Fibroblast of the conjunctiva (primary cell): ENCODE results near the gene ETV7.
"Not testable (repeated sequence)": the region's sequence is repeated elsewhere in the genome, so short reads cannot be mapped to it uniquely, and the experiment has no call there.

ENCODE experiments used
- DNase-seq: peaks from one replicate; pipeline ENCODE4 v3.0.0-alpha.2; 2010; ENCODE audit warnings: low read depth

The ETV7 gene

DNA sequence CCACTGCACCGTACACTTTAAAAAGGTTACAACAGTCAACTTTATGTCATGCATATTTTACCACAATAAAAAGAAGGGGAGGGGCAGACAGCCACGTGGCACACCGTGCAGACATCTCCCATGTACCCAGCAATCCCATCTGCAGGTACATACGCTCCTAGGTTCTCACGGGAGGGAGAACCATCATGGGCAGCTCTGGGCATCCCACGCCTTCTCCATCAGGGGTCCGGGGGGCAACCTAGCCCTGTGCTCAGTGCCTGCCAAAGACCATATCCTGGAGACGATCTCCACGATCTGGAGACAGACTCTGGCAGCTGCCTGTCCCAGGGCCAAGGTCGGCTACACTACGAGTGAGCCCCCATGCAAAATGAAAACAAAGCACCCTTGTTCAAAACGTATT is 48.3 kb downstream of the ETV7 start:
- DNase-seq = no peak

DNA sequence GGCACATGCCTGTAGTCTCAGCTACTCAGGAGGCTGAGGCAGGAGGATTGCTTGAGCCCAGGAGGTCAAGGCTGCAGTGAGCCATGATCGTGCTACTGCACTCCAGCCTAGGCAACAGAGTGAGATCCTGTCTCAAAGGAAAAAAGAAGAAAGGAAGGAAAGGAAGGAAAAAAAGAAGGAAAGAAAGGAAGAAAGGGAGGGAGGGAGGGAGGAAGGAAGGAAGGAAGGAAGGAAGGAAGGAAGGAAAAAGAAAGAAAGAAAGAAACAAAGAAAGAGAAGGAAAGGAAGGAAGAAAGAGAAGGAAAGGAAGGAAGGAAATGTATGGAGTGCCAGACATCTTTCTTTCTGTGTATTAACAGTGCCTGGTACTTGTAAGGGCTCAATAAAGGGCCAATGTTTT is 49.2 kb downstream of the ETV7 start:
- not testable (repeated sequence) for DNase-seq

DNA sequence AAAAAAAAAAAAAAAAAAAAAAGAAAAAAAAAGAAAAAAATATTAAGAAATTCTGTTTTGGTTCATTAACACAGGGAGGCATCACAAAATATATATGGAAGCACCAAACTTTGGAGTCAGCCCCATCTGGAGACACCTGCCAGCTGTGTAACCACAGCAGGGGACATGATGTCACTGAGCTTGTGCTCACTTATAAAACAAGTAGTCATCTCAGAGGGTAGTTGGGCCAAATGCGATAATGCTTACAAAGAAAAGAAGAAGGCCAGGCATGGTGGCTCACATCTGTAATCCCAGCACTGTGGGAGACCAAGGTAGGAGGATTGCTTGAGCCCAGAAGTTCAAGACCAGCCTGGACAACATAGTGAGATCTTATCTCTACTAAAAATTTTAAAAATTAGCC is 49.7 kb downstream of the ETV7 start:
- no peak for DNase-seq

DNA sequence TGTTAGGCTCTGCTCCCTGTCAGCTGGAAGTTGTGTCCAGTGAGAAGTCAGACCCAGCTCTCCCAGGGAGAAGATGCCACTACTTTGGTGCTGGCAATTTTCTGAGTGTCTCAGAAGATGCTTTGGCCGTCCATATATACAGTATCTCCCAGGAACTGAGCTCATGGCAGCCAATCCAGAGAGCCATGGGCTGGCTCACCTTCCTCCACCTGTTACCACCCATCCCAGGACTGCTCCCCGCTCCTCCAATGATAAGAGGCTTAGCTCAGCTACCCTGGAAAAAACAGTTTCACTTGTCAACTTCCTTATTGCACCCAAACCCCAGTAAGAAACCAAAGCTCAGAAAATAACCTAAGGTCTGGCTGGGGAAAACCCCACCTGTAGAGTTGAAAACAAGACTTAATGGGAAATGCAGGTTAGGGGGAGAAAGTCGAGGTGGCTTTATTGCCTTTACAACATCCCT is 50.7 kb downstream of the ETV7 start, which contains the start of gene BNIP5:
Gene BNIP5 (minus strand): TSS at position 110 of the 463 bp plus-strand sequence. CDS start 6,198 bp downstream, outside the sequence.
- no peak for DNase-seq

DNA sequence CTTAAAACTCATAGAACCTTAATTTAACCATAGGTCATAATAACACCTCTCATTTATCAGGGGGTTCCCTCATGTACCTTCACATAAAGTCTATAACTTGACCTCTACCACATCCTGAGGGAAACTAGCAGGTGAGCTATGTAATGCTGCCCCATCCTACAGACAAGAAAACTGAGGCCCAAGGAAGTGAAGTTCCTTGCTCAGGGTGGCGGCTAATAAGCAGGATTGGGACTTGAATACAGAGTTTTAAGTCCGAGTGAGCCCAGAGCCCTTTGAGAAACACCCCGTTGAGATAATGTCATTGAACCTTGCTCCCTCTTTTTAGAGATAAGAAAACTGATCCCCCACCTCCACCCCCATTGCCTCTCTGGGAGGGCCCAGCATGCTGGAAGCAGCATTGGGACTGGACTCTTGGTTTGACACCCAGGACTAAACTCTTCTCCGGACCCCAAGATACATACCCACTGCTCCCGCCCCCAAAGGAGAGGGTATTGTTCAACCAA is 51.2 kb downstream of the ETV7 start:
- DNase-seq = no peak

DNA sequence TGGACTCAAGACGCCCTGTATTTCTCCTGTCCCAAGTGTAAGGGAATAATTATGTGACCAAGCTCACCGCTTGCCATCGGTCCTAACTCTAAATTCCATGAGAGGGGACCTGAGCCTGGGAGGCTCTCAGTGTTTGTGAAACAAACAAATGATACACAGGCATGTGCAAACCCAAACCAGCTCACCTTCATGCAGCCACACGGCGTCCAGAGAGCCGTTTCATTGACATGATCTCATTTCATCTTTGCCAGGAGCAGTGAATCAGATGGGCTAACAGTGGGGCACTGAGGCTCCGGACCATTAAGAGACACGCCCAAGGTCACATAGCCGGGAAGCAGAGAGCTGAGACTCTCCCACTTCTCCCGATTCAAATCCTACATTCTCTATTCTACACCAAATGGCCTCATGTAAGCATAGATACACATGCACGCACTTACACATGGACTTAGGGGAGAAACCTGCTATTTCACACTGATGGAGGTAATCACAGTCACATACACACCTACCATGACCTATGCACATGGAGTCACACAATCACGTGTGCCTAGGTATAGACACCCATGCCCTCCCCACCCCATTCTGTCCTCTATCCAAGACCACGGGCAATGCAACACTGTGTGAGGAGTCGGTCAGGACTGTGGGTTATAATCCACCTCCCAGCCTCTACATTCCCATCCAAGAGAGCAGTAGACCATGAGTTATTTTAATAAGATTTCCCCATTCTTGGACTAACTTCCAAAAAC is 51.8 kb downstream of the ETV7 start:
- DNase-seq = no peak

DNA sequence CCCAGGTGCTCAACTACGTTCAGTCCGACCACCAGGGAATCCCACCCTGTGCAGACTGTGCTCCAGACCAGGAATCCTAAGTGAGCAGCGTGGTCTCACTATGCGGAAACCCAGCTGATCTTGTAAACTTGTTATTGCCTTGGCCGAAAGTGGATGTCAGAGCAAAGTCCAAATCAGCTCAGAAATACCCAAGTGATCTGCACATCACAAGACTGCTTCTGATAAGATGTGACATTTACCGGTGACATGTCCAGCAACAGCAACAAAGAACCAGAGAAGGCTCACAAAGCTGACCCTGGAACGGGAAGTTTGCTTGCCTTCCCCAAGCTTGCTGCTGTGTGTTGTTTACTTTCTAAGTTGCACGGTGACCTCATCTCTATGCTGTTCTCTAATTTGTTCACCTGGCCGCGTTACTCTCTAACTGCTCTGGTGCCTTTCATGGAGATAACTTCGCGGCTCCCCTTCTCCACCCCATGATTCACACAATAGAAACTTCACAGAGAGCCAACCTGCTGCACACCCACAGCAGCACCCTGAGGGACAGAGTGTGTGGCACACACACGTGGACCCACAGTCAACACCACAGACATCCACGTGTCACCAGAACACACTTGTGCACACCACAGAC is 52.5 kb downstream of the ETV7 start:
- DNase-seq = no peak

DNA sequence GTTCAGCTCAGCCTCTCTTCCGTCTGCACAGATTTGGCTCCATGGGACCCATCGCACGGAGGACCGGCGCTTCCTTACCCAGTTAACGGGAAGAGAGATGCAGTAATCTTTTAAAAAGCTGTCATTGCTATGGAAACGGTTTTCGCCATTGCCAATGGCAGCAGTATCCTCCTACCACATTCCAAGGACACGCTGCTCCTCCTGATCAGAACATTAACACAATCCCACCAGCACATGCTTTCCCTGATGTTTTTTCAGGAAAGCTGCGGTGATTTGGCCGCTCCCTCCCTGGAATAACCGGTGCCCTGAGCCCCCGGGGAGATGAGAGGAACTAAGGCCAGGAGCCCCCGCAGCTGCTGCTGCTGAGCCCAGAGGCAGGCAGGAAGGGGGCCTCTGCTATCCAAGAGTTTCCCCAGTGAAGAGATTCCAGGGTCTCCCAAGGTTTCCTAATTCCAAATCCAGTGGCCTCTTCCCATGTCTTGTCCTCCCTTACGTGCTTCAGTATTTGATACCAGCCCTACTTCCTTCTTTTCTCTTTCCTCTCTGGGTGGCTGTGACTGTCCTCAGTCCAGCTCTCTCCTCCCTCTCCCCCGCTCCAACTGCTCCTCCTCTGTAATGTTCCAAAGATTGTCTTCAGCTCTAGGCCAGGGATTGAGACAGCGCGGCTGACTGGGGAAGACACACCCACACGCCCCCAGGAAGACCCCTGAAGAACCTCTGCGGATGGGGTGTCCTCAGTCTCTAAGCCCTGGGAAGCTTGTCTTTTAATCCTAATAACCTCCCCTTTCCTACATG is 53.3 kb downstream of the ETV7 start:
- DNase-seq = no peak

DNA sequence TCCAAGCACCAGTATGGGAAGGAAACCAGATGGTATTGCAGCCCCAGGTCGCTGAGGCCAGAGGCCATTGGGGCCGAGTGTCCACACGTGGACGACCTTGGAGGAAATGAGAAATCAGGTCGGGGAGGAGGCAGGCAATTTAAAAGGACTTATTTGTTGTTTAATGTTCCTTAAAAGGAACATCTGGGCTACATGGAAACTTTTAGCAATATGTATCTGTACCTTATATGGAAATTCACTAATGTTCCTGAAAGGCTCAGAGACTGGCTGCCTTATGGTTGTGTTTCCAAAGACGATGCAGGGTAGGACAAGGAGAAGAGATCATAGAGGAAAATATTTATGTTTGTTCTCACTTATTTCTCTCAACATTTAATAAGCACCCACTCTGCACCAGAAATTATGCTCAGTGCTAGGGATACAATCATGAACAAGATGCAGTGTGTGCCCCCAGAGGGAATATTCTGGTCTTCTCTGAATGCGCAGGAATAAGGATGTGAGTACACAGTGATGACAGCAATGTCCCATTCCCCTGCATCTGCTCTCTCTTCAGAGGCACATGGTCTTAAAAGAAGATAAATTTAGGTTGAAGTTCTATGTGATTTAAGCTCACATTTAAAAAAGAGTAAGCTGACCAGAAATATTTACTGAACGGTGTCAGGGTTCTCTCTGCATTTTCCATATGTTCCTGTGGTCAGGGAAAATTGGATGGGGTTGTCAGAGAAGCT is 54.1 kb downstream of the ETV7 start:
- DNase-seq = no peak

DNA sequence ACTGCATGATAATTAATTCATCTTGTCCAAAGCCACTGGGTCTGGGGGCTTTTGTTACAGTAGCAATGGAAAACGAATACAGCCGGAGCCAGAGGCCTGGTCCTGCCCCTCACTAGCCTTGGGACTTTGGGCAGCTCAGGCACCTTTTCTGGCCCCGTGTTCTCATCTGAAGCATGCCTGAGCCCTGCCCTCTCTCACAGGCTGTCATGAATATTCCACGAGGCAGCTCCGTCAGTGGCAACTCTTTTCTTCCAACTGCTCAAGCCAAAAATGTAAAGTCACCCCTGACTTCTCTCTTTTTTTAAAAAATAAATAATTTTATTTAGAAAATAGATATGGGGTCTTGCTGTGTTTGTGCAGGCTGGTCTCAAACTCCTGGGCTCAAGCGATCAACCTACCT is 56.1 kb downstream of the ETV7 start:
- no peak for DNase-seq

DNA sequence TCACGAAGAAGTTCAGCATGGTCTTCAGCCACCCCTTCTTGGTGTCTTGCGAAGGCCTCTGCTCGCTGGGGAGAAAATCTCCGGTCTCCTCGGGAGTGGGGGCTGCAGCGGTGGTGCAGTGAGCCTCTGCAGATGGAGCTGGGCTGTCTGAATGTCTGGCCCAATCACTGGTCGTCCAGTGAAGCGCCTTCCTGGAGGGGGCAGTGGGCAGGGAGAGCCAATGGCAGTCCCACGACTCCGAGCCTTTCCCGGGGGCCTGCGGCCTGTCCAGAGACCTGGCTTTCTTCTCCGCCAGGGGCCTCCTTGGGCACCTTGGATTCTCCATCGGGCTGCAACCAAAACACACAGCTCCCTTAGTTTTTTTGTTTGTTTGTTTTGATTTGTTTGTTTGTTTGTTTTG is 57.1 kb downstream of the ETV7 start:
- DNase-seq = no peak

DNA sequence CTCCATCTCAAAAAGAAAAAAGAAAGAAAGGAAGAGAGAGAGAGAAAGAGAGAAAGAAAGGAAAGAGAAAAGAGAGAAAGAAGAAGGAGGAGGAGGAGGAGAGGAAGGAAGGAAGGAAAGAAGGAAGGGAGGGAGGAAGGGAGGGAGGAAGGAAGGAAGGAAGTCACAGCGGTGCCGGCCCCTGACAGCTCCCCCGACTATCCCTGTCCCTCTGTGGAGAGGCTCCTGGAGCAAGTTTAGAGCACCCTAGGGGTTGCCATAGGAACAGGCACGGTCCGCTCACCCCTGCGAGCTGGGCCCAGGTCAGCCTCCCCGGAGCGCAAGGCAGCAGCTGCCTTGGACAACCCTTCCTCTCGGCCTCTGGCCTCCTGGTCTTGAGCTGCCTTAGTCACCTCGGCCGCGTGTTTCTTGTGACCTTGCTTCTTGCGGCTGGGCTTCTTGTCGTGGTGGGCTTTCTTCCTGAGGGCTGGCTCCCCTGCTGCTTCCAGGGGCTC is 57.6 kb downstream of the ETV7 start:
- DNase-seq = no peak

DNA sequence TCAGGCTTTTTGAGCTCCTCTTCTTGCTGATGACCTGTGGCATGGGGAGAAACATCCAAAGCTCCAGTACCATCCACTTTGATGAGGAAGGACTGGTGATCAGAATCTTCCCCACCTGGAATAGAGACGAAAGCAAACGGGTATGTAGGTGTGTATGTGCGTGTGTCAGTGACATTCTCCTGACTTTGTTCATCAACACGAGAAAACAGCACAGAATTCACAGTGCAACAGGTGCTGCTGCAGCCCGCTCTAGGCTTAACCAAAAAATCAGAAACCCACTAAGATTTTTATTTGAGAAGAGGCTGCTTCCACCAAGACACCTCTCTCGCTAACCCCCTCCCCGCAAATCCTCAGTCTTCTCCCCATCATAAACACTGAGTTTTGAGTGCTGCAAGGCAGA is 58.9 kb downstream of the ETV7 start:
- no peak for DNase-seq

DNA sequence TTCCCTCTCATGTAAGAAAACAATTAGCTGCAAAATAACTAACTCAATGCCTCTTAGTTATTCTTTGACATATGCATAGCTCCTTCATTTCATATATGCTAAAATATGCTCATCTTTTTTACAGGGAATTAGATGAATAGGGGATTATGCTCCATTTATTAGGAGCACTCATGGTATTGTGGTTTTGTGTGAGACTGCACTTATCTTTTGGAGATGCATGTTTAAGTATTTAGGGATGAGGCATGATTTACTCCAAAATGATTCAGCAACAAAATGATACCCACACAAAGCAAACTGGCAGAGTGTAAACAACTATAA is 59.6 kb downstream of the ETV7 start:
- DNase-seq = no peak

DNA sequence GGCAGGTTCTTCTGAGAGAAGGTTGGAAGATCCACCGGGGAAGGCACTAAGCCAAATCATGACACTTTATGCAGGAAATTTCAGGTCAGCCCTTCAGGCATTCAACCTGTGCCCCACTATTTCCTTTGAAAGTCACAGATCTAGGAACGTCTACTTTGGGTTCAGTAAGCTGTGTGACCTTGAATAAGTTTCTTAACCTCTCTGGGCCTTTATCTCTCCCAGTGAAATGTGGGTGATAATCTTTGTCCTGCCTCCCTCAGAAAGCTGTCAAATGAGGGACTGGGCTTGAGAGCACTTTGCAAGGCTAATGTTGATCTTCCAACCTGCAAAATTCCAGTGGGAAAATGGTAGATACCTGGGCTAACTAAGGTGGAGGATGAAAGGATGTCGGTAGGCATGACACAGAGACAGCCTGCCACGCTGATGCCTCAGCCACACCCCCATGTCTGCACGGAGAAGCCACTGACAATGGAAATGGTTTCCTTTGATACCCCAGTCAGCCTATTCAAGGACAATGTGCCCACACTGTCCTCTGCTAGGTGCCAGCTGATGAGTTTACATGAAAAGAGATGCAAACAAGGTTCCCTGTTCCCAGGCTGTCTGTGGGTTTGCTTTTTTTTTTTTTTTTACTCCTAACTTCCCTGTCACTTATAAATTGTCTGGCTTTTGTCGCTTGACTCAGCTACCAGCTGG is 60.1 kb downstream of the ETV7 start:
- no peak for DNase-seq

DNA sequence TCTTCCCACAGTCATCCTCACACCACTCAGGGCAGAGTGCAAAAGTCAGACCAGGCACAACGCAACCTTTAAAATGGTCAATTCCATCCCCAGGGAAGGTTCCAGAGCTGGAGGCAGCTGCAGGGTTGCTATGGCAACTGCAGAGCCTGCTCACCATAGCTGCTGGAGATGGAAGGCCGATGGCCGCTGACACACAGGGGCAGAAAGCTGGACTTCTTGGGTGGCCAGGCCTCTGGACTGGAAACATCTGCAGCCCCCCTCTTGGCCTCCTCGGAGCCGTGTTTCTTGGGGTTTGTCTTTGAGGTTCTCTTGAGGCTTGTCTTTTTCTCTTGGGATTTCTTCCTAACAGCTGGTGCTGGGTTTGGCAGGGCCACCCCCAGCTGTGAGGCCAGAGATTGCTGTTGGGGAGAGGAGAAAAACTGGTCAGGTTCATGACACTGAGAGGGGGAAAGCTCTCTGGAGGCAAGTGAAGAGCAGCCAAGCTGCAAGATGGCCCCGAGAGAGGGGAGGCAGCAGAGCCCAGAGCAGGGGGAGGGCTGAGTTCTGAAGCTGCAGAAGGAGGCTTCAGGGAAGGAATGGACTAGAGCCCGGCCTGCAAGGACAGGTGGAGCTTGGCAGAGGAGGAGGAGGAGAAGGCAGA is 61.0 kb downstream of the ETV7 start:
- no peak for DNase-seq

DNA sequence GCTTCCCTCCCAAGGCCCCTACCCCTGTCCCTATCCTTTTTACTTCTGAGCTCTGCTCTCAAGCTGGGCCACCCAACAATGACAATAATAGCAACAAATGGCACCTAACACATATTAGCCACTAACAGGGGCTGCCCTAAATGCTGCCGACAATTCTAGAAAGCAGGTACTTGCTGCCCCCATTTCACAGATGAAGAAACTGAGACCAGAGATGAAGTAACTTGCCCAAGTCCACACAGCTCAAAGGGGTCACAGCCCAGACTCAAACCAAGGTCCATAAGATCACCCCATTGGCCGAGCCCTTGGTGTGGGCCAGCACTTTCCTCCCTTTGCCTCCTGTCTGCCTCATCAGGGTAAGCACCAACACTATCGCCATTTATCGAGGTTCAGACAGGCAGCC is 62.8 kb downstream of the ETV7 start:
- no peak for DNase-seq

DNA sequence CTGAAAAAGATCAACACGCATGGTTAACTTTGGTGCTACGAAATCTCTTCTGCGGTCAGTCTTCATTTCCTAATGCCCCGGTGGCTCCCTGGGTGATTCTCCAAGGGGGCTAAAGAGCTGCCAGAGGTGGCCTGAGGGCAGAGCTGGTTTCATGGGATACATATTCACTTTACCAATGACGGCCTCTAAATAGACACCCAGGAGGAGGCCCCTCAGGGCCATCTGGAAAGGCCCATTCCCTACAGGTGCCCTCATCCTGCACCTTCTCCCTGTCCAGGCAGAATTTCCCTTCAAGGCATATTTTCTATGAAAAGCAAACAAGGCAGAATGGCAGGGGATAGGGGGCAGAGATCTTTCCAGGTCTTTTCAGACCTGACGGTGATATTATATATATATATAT is 63.3 kb downstream of the ETV7 start:
- no peak for DNase-seq

DNA sequence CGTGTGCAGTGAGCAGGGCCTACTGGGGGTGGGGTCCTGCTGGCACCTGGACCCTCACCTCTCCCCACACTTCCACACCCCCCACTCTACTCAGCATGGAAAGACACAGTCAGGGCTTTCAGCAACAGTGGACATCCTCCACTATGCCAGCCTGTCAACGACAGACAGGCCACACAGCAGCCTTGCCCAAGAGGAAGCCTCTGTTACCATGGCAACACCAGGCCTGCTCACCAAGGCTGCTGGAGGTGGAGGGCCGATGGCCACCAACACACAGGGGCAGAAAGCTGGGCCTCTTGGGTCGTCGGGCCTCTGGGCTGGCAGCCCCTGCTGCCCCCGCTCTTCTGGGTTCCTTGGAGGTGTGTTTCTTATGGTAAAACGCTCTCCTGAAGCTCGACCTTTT is 64.4 kb downstream of the ETV7 start:
- DNase-seq = no peak

DNA sequence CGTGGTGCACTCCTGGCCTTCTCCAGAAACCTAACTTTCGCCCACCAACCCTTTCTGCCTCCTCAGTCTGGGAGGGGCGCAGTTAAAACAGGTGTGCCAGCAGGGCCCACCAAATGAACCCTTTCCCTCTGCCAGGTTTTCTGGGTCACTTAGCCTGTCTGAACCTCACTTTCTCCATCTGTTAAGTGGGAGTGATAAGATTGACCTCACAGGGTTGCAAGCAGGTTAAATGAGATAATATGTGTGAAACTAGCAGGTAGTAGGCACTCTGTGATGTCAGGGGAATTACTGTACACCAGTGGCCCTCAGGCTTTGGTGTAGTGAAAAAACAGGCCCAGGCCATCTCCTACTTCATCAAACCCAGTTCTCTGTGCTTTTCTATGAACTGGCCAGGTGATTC is 64.9 kb downstream of the ETV7 start:
- no peak for DNase-seq

DNA sequence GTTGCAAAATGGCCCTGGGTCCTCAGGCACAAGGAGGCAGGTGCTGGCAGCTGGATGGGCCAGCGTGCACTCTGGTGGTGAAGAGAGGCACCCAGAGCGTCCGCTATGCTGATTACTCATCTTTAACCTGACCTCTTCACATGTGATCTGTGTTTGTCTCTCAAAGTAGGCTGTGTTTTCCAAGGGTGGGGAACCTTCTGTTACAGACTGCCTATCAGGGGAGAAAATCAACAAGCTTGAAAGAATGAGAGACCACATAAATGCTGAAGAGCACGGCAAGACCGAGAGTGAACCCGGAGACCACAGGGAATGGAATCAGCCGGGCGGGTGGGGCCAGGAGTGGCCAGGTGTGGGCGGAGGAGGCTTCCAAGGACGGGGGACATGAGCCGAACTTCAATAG is 67.0 kb downstream of the ETV7 start:
- DNase-seq = no peak
